Measurements from ENCODE around the gene DDAH1. TPM values are rescaled to one million over a fixed set of nuclear protein-coding genes. Genes with fewer than 3 reads are reported as not detected.

The DDAH1 gene
- total RNA-seq, 3 donors from 2014 or later = 9.3 to 24.3 (median 23.9) TPM

GRCh38 chr1:85451236-85451830, 13.6 kb downstream of the DDAH1 start:
- Histone ChIP-seq H3K9me3 (no peaks in the 10 kb centered on the region), H3K27ac (no peak overlapping the region), H3K36me3 (no peaks in the 10 kb centered on the region), H3K4me1 (no peaks in the 10 kb centered on the region), H3K27me3 (no peaks in the 10 kb centered on the region), H3K4me3 (no peak overlapping the region)
- intact Hi-C loops (cut with DNase I; ENCODE audit: low total_unique reads) = no loop called here
- no peak for TF ChIP-seq POLR2A (IDR thresholded peaks at IDR 0.05)
- TF ChIP-seq CTCF (IDR thresholded peaks at IDR 0.05) = no peak
- TF ChIP-seq POLR2AphosphoS5 (IDR thresholded peaks at IDR 0.05) = no peak
- no peak for DNase-seq (ENCODE audit: low spot score in 2 of 2)

GRCh38 chr1:85450832-85451231, 14.1 kb downstream of the DDAH1 start:
- no peaks in the 10 kb centered on the region for H3K9me3 ChIP-seq

GRCh38 chr1:85449356-85449755, 15.6 kb downstream of the DDAH1 start:
- no peaks in the 10 kb centered on the region for H3K4me1 ChIP-seq
- TF ChIP-seq CTCF (IDR thresholded peaks at IDR 0.05) = no peak
- no peak for TF ChIP-seq POLR2A (IDR thresholded peaks at IDR 0.05)
- no peak for TF ChIP-seq POLR2AphosphoS5 (IDR thresholded peaks at IDR 0.05)
- intact Hi-C loops (cut with DNase I; ENCODE audit: low total_unique reads) = loop anchor here (10.0 kb wide), 1 partner anchor 1135 kb away; no protein-coding TSS in a partner anchor
- H3K27ac ChIP-seq = peak overlapping the region in 1 of 2 donors; percentile 1
- no peaks in the 10 kb centered on the region for H3K36me3 ChIP-seq
- DNase-seq (ENCODE audit: low spot score in 2 of 2) = no peak
- no peaks in the 10 kb centered on the region for H3K27me3 ChIP-seq
- no peaks in the 10 kb centered on the region for H3K9me3 ChIP-seq
- H3K4me3 ChIP-seq = no peak overlapping the region

More at GRCh38 chr1:85450832-85451231, 14.1 kb downstream of the DDAH1 start:
- no peak overlapping the region for H3K4me3 ChIP-seq
- H3K27ac ChIP-seq = no peak overlapping the region
- no peaks in the 10 kb centered on the region for H3K36me3 ChIP-seq
- H3K27me3 ChIP-seq = no peaks in the 10 kb centered on the region
- intact Hi-C loops (cut with DNase I; ENCODE audit: low total_unique reads) = no loop called here
- no peak for DNase-seq (ENCODE audit: low spot score in 2 of 2)
- no peaks in the 10 kb centered on the region for H3K4me1 ChIP-seq
- TF ChIP-seq CTCF (IDR thresholded peaks at IDR 0.05) = no peak
- TF ChIP-seq POLR2A (IDR thresholded peaks at IDR 0.05) = no peak
- no peak for TF ChIP-seq POLR2AphosphoS5 (IDR thresholded peaks at IDR 0.05)

GRCh38 chr1:85448358-85448757, 16.6 kb downstream of the DDAH1 start:
- no peaks in the 10 kb centered on the region for H3K27me3 ChIP-seq
- intact Hi-C loops (cut with DNase I; ENCODE audit: low total_unique reads) = loop anchor here (10.0 kb wide), 1 partner anchor 1134 kb away; no protein-coding TSS in a partner anchor
- no peak overlapping the region for H3K4me3 ChIP-seq
- no peaks in the 10 kb centered on the region for H3K9me3 ChIP-seq
- peak overlapping the region in 1 of 2 donors; percentile 54 for H3K27ac ChIP-seq
- DNase-seq (ENCODE audit: low spot score in 2 of 2) = no peak
- H3K36me3 ChIP-seq = no peaks in the 10 kb centered on the region
- H3K4me1 ChIP-seq = no peaks in the 10 kb centered on the region
- TF ChIP-seq POLR2AphosphoS5 (IDR thresholded peaks at IDR 0.05) = no peak
- TF ChIP-seq POLR2A (IDR thresholded peaks at IDR 0.05) = no peak
- no peak for TF ChIP-seq CTCF (IDR thresholded peaks at IDR 0.05)

- Histone ChIP-seq H3K27me3 (no peaks in the 10 kb centered on the region), H3K9me3 (no peaks in the 10 kb centered on the region), H3K36me3 (no peaks in the 10 kb centered on the region), H3K27ac (no peak overlapping the region), H3K4me1 (no peaks in the 10 kb centered on the region), H3K4me3 (no peak overlapping the region)
- intact Hi-C loops (cut with DNase I; ENCODE audit: low total_unique reads) = loop anchor here (10.0 kb wide), 1 partner anchor 1132 kb away; no protein-coding TSS in a partner anchor
- no peak for DNase-seq (ENCODE audit: low spot score in 2 of 2)
- no peak for TF ChIP-seq POLR2AphosphoS5 (IDR thresholded peaks at IDR 0.05)
- TF ChIP-seq POLR2A (IDR thresholded peaks at IDR 0.05) = no peak
- TF ChIP-seq CTCF (IDR thresholded peaks at IDR 0.05) = no peak
These were observed 17.7 kb downstream of the DDAH1 start for GRCh38 chr1:85447006-85447943.

All from breast epithelium (tissue), 4 donors.